Uterus (tissue), 4 donors: ENCODE results near the gene CHRNE. TPM values are rescaled to one million over a fixed set of nuclear protein-coding genes. Genes with fewer than 3 reads are reported as not detected.

Experiments
- DNase-seq, 2 donors: peaks; one replicate each; pipeline ENCODE4 v3.0.0-alpha.2; 2019 to 2020
- H3K27ac ChIP-seq, 2 donors: fragments of 200-600 bp; sonication (generic); 1 replicate in 1 of 2; 2 replicates in 1 of 2; pipeline ENCODE4 v1.5.1; 2016 to 2018
- H3K27me3 ChIP-seq, 2 donors: fragments of 200-600 bp; sonication (generic); one replicate each; pipeline ENCODE4 v1.5.1; 2018 to 2019; ENCODE audit warnings: control low read depth in 1 of 2
- H3K36me3 ChIP-seq, 2 donors: fragments of 200-600 bp; sonication (generic); one replicate each; pipeline ENCODE4 v1.5.1; 2019; ENCODE audit warnings: control low read depth in 1 of 2
- H3K4me1 ChIP-seq, 2 donors: fragments of 200-600 bp; sonication (generic); one replicate each; pipeline ENCODE4 v1.5.1; 2018 to 2019; ENCODE audit warnings: control low read depth in 1 of 2
- H3K4me3 ChIP-seq, 2 donors: fragments of 200-600 bp; sonication (generic); 1 replicate in 1 of 2; 2 replicates in 1 of 2; pipeline ENCODE4 v1.5.1; 2018 to 2019; ENCODE audit warnings: mild to moderate bottlenecking in 1 of 2
- H3K9me3 ChIP-seq, 2 donors: fragments of 200-600 bp; sonication (generic); one replicate each; pipeline ENCODE4 v1.5.1; 2019; ENCODE audit warnings: control low read depth in 1 of 2
- POLR2A ChIP-seq, 2 donors: fragments of 450-650 bp; IDR thresholded peaks; one replicate each; pipeline ENCODE4 v1.6.1; 2016; ENCODE audit warnings: antibody characterized with exemption in 2 of 2, mild to moderate bottlenecking in 1 of 2, moderate library complexity in 1 of 2
- intact Hi-C: fragments of 100-400 bp; cut with DNase I; formaldehyde crosslinking; loops from one replicate; pipeline ENCODE4 v1.15.1; 2023; ENCODE audit warnings: low total_unique reads
- total RNA-seq, 4 donors: library from RNA; depleted of rRNA in 3 of 4; stranded (reverse); fragments of >200 nt in 3 of 4; gene quantifications; one replicate each; pipeline versions ENCODE4 v1.1.0 to v1.2.4, GENCODE V29; 2014 to 2023
- TF ChIP-seq, protein P1 (sequence below), 4 experiments: fragments of 200-600 bp in 2 of 4; fragments of 450-650 bp in 2 of 4; sonication (generic) in 2 of 4; IDR thresholded peaks; one replicate each; pipeline ENCODE4 v1.5.1; 2016 to 2019; ENCODE audit warnings: antibody characterized with exemption in 4 of 4, mild to moderate bottlenecking in 2 of 4, moderate library complexity in 1 of 4
- donor health status: DM: yes; HTN: yes; CAD: no.

The CHRNE gene
- total RNA-seq, 4 donors from 2014 or later, result 0.79 to 0.83 TPM; not detected in 2

DNA sequence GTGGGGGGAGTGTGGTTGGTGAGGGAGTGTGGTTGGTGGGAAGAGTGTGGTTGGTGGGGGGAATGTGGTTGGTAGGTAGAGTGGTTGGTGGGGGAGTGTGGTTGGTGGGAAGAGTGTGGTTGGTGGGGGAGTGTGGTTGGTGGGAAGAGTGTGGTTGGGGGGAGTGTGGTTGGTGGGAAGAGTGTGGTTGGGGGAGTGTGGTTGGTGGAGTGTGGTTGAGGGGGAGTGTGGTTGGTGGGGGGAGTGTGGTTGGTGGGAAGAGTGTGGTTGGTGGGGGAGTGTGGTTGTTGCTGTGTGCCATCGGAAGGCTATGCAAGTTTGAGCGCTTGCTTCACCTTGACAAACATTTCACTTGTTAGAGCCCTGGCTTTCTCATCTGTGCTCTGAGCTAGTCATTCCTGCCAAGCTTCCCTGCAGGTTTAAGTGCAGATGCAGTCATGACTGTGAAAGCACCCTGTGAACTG, 49.7 kb downstream of the CHRNE start:
- TF ChIP-seq, protein P1, sequence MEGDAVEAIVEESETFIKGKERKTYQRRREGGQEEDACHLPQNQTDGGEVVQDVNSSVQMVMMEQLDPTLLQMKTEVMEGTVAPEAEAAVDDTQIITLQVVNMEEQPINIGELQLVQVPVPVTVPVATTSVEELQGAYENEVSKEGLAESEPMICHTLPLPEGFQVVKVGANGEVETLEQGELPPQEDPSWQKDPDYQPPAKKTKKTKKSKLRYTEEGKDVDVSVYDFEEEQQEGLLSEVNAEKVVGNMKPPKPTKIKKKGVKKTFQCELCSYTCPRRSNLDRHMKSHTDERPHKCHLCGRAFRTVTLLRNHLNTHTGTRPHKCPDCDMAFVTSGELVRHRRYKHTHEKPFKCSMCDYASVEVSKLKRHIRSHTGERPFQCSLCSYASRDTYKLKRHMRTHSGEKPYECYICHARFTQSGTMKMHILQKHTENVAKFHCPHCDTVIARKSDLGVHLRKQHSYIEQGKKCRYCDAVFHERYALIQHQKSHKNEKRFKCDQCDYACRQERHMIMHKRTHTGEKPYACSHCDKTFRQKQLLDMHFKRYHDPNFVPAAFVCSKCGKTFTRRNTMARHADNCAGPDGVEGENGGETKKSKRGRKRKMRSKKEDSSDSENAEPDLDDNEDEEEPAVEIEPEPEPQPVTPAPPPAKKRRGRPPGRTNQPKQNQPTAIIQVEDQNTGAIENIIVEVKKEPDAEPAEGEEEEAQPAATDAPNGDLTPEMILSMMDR (IDR thresholded peaks at IDR 0.05), result no peak
- TF ChIP-seq POLR2A (IDR thresholded peaks at IDR 0.05), result no peak
- Histone ChIP-seq H3K4me3 (no peak overlapping the region), H3K4me1 (peaks cover 0 to 5% of the 10 kb centered on the region in 2 donors), H3K27ac (no peak overlapping the region), H3K36me3 (no peaks in the 10 kb centered on the region), H3K9me3 (no peaks in the 10 kb centered on the region), H3K27me3 (no peaks in the 10 kb centered on the region)
- intact Hi-C loops, result no loop called here
- no peak for DNase-seq

DNA sequence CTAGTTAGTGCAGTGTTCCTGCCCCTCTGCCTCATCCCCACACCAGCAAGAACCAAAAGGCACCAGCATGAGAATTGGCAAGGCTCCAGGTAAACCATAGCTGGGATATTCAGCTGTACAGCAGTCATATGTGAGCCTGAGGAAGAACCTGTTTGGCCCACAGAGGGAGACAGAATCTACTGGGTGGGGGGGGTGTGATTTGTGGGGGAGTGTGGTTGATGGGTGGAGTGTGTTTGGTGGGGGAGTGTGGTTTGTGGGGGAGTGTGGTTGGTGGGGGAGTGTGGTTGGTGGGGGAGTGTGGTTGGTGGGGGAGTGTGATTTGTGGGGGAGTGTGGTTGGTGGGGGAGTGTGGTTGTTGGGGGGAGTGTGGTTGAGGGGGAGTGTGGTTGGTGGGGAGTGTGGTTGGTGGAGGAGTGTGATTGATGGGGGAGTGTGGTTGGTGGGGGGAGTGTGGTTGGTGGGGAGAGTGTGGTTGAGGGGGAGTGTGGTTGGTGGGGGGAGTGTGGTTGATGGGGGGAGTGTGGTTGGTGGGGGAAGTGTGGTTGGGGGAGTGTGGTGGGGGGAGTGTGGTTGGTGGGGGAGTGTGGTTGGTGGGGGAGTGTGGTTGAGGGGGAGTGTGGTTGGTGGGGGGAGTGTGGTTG, 50.2 kb downstream of the CHRNE start:
- Histone ChIP-seq H3K36me3 (no peaks in the 10 kb centered on the region), H3K27ac (peak overlapping the region; percentile 61 to 74), H3K27me3 (no peaks in the 10 kb centered on the region), H3K9me3 (no peaks in the 10 kb centered on the region), H3K4me1 (peaks cover 0 to 5% of the 10 kb centered on the region in 2 donors), H3K4me3 (no peak overlapping the region)
- intact Hi-C loops, result no loop called here
- DNase-seq, result no peak
- TF ChIP-seq POLR2A (IDR thresholded peaks at IDR 0.05), result no peak
- TF ChIP-seq, protein P1 (IDR thresholded peaks at IDR 0.05), result no peak

DNA sequence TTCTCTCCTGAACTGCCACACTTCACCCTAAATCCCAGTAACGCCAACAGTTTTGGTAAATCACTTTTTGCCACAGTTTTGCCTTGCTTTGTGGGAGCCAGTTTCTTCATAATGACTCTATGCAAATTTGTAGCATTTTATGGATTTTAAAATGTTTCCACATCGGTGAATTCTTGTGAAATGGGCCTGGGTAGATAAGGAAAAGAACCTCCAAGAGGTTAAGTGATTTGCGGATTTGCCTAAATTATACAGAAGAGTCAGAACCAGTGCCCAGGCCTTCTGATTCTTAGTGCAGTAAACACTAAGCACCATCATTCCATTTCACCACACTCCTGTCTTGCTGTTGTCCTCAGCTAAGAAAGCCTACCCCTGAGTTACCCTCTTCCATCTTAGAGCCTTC, 51.8 kb downstream of the CHRNE start:
- intact Hi-C loops, result no loop called here
- H3K27ac ChIP-seq, result peak overlapping the region; percentile 33 to 74
- H3K27me3 ChIP-seq, result no peaks in the 10 kb centered on the region

DNA sequence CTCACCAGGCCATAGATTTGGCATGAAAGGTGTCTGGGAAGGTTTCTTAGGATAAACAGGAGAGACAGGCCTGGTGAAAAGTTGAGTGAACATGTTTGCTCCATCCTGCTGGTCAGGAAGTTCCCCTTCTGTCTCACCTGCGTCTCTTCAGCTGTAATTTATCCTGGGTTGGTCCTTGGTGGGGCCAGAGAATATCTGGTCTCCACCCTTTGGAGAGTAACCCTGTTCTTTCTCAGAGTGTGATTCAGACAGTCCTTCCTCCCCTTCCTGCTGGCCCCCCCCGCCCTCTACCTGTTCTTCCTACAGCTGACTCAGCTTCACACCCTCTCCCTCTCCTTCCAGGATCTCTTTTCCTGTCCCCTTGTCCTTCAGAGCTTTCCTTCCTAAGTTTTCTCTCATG, 52.7 kb downstream of the CHRNE start:
- H3K9me3 ChIP-seq, result no peaks in the 10 kb centered on the region
- intact Hi-C loops, result no loop called here
- no peaks in the 10 kb centered on the region for H3K36me3 ChIP-seq
- no peaks in the 10 kb centered on the region for H3K27me3 ChIP-seq
- H3K27ac ChIP-seq, result peak overlapping the region; percentile 33 to 74
- no peak overlapping the region for H3K4me3 ChIP-seq
- no peaks in the 10 kb centered on the region for H3K4me1 ChIP-seq
- DNase-seq, result no peak
- TF ChIP-seq, protein P1 (IDR thresholded peaks at IDR 0.05), result no peak
- TF ChIP-seq POLR2A (IDR thresholded peaks at IDR 0.05), result no peak

More for the DNA sequence above, 51.8 kb downstream of the CHRNE start:
- no peak for DNase-seq
- H3K4me3 ChIP-seq, result no peak overlapping the region
- no peak for TF ChIP-seq POLR2A (IDR thresholded peaks at IDR 0.05)
- TF ChIP-seq, protein P1 (IDR thresholded peaks at IDR 0.05), result no peak
- no peaks in the 10 kb centered on the region for H3K36me3 ChIP-seq
- H3K4me1 ChIP-seq, result peaks cover 0 to 2% of the 10 kb centered on the region in 2 donors
- H3K9me3 ChIP-seq, result no peaks in the 10 kb centered on the region

DNA sequence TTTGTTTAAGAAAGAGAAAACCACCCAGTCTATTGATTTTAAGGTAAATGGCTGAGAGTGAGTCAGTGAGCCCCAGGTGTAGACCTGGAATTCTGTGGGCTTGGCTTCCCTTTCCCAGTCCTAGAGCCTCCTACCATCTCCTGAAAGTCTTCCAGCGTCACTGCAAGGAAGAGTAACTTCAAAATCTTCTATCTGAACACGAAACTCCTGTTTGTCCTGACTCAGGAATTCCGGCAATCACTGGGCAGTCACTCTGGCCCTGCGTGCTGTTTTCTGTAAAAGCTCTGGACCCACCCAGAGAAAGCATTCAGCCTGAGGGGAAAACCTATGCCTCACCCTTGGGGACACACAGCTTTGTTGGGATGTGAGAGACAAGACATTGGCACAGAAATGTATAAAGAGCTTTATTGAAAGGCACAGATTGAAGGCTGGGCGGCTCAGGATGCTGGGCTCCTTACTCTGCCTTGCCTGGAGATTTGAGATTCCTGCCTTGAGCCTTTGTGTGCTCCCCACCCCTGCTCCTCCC, 53.8 kb downstream of the CHRNE start:
- Histone ChIP-seq H3K27me3 (no peaks in the 10 kb centered on the region), H3K27ac (no peak overlapping the region), H3K36me3 (no peaks in the 10 kb centered on the region), H3K4me3 (no peak overlapping the region), H3K4me1 (no peaks in the 10 kb centered on the region), H3K9me3 (no peaks in the 10 kb centered on the region)
- no peak for DNase-seq
- TF ChIP-seq POLR2A (IDR thresholded peaks at IDR 0.05), result no peak
- TF ChIP-seq, protein P1 (IDR thresholded peaks at IDR 0.05), result no peak
- intact Hi-C loops, result no loop called here
